Effector memory CD8-positive, alpha-beta T cell (primary cell): ENCODE measurements around the gene VAV3.

Experiments used
- ATAC-seq: fragments of 150-1000 bp; cut with Tn5 transposase; replicated peaks from 2 replicates; pipeline ENCODE4 v1.10.0; 2021; ENCODE audit warnings: mild to moderate bottlenecking, moderate library complexity
- DNase-seq, 3 experiments: peaks; one replicate each; pipeline ENCODE4 v3.0.0; 2021
- H3K27ac Mint-ChIP-seq, 2 donors: one replicate each; pipeline ENCODE4 v1.8.0; 2022; ENCODE audit warnings: mild to moderate bottlenecking in 2 of 2, mixed read lengths in 2 of 2, moderate library complexity in 2 of 2
- H3K27me3 Mint-ChIP-seq, 2 donors: one replicate each; pipeline ENCODE4 v1.8.0; 2022; ENCODE audit warnings: mixed read lengths in 2 of 2
- H3K36me3 Mint-ChIP-seq: one replicate; pipeline ENCODE4 v1.8.0; 2022; ENCODE audit warnings: mild to moderate bottlenecking, moderate library complexity, mixed read lengths; ENCODE audit not compliant: insufficient read depth
- H3K4me1 Mint-ChIP-seq, 2 donors: one replicate each; pipeline ENCODE4 v1.8.0; 2022; ENCODE audit warnings: low read depth in 2 of 2, mixed read lengths in 2 of 2
- H3K4me3 Mint-ChIP-seq, 2 donors: one replicate each; pipeline ENCODE4 v1.8.0; 2022; ENCODE audit warnings: mild to moderate bottlenecking in 2 of 2, mixed read lengths in 2 of 2, moderate library complexity in 2 of 2
- H3K9me3 Mint-ChIP-seq, 2 donors: one replicate each; pipeline ENCODE4 v1.8.0; 2022; ENCODE audit warnings: mixed read lengths in 2 of 2

The VAV3 gene

GRCh38 chr1:107963008-107963407 is 2.0 kb downstream of the VAV3 start:
- H3K27me3 Mint-ChIP-seq, result no peaks in the 10 kb centered on the region
- H3K9me3 Mint-ChIP-seq, result no peaks in the 10 kb centered on the region
- ATAC-seq, result no peak
- H3K4me3 Mint-ChIP-seq, result peak overlapping the region; percentile 97 to 98
- H3K4me1 Mint-ChIP-seq, result peaks cover 23 to 48% of the 10 kb centered on the region in 2 donors
- no peak for DNase-seq
- H3K27ac Mint-ChIP-seq, result peak overlapping the region; percentile 97 to 98
- H3K36me3 Mint-ChIP-seq, result peaks cover 25% of the 10 kb centered on the region

GRCh38 chr1:107954719-107955415 is 10.1 kb downstream of the VAV3 start:
- peak; percentile 73 for ATAC-seq
- H3K36me3 Mint-ChIP-seq, result no peaks in the 10 kb centered on the region
- peaks cover 28 to 51% of the 10 kb centered on the region in 2 donors for H3K4me1 Mint-ChIP-seq
- peak overlapping the region in 1 of 2 donors; percentile 48 for H3K4me3 Mint-ChIP-seq
- H3K27ac Mint-ChIP-seq, result no peak overlapping the region
- no peak for DNase-seq
- no peaks in the 10 kb centered on the region for H3K9me3 Mint-ChIP-seq
- H3K27me3 Mint-ChIP-seq, result no peaks in the 10 kb centered on the region

DNA sequence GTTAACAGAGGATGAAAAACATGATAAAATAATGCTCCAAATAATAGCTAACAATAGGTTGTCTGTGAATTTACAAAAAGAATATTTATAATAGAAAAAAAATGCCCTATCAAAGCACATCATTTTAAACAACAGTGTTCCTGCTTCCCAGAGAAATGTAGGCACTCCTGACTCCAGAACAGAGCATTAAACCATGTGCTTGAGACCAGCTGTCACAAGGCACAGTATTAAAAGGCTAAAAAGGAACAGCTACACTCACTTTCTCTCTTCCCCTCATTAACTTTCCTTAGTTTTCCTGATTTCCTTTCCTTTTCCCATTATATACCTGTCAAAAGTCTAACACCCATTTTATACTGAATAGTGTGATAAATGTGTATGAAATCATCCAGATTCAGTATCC is 10.9 kb downstream of the VAV3 start:
- no peak for DNase-seq
- H3K4me1 Mint-ChIP-seq, result peaks cover 25 to 43% of the 10 kb centered on the region in 2 donors
- H3K4me3 Mint-ChIP-seq, result peak overlapping the region; percentile 28 to 48
- no peak overlapping the region for H3K27ac Mint-ChIP-seq
- ATAC-seq, result no peak
- no peaks in the 10 kb centered on the region for H3K36me3 Mint-ChIP-seq
- no peaks in the 10 kb centered on the region for H3K9me3 Mint-ChIP-seq
- H3K27me3 Mint-ChIP-seq, result no peaks in the 10 kb centered on the region

- H3K9me3 Mint-ChIP-seq, result no peaks in the 10 kb centered on the region
- H3K4me1 Mint-ChIP-seq, result peaks cover 25 to 43% of the 10 kb centered on the region in 2 donors
- ATAC-seq (no peak), DNase-seq (no peak)
- H3K27me3 Mint-ChIP-seq, result no peaks in the 10 kb centered on the region
- H3K27ac Mint-ChIP-seq, result no peak overlapping the region
- H3K36me3 Mint-ChIP-seq, result no peaks in the 10 kb centered on the region
- H3K4me3 Mint-ChIP-seq, result peak overlapping the region in 1 of 2 donors; percentile 8
These were observed 11.4 kb downstream of the VAV3 start for GRCh38 chr1:107953556-107953955.

GRCh38 chr1:107952989-107953388 is 12.0 kb downstream of the VAV3 start:
- no peak overlapping the region for H3K27ac Mint-ChIP-seq
- no peaks in the 10 kb centered on the region for H3K9me3 Mint-ChIP-seq
- H3K4me1 Mint-ChIP-seq, result peaks cover 25 to 43% of the 10 kb centered on the region in 2 donors
- no peaks in the 10 kb centered on the region for H3K36me3 Mint-ChIP-seq
- no peak for DNase-seq
- ATAC-seq, result no peak
- H3K27me3 Mint-ChIP-seq, result no peaks in the 10 kb centered on the region
- no peak overlapping the region for H3K4me3 Mint-ChIP-seq

DNA sequence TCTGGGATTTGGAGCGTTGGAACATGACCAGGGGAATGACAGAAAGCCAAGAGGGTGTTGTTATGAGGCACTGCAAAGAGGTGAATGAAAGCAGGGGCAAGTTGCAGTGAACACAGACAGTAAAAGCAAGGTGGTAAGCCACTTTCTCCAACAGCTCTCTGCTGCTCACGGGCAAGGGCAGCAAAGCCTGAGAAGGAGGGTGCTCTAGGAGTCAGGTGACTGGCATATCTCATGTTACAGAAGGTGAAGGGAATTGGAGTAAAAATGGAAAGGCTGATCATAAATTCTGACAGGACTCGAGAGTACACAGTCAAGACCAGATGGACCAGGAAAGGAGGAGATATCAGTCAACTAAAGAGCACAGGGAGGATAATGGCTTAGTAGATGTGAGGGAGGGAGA is 14.5 kb downstream of the VAV3 start:
- ATAC-seq (peak; percentile 56), DNase-seq (no peak)
- Mint-ChIP-seq H3K4me3 (peak overlapping the region; percentile 24 to 38), H3K27me3 (no peaks in the 10 kb centered on the region), H3K36me3 (no peaks in the 10 kb centered on the region), H3K4me1 (peaks cover 25 to 60% of the 10 kb centered on the region in 2 donors), H3K27ac (peak overlapping the region; percentile 11 to 80), H3K9me3 (no peaks in the 10 kb centered on the region)

DNA sequence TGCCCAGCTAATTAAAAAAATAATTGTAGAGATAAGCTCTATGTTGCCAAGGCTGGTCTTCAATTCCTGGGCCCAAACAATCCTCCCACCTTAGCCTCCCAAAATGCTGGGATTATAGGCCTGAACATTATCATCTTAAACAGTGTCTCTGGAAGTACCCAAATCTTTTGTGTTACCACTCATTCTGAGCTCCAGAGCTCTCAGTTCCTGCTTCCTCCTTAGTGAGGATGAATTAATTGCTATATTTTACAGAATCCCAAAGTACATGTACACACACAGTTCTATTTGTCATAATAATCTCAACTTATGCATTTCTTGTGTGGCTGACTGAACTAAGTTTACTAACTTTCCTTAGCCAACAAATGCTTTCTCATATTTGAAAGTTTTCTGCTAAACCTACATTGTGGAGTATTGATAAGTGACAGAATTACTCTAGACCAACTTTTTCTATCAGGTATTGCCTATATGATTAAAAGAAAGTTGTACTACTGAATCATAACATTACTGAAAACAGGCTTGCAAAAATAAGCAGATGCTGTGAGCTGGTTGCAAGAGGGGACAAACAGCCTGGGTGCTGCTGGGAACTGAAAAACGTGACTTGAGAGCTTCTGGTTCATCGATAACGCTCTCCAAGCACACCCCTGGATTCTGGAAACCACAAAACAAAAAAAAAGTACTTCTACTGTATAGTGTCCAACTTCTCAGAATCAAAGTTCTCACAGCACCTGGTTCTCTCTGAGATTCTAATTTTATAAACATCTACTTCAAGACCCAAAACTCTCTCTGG is 15.3 kb downstream of the VAV3 start:
- peak overlapping the region in 1 of 2 donors; percentile 38 for H3K4me3 Mint-ChIP-seq
- peaks cover 25 to 58% of the 10 kb centered on the region in 2 donors for H3K4me1 Mint-ChIP-seq

GRCh38 chr1:107946794-107947193 is 18.2 kb downstream of the VAV3 start:
- H3K27ac Mint-ChIP-seq, result no peak overlapping the region
- H3K4me1 Mint-ChIP-seq, result peaks cover 29 to 57% of the 10 kb centered on the region in 2 donors
- H3K36me3 Mint-ChIP-seq, result peaks cover 4% of the 10 kb centered on the region
- H3K27me3 Mint-ChIP-seq, result no peaks in the 10 kb centered on the region
- no peaks in the 10 kb centered on the region for H3K9me3 Mint-ChIP-seq
- DNase-seq (no peak), ATAC-seq (no peak)
- no peak overlapping the region for H3K4me3 Mint-ChIP-seq

More for the DNA sequence above, 15.3 kb downstream of the VAV3 start:
- Mint-ChIP-seq H3K36me3 (no peaks in the 10 kb centered on the region), H3K27me3 (no peaks in the 10 kb centered on the region), H3K9me3 (no peaks in the 10 kb centered on the region), H3K27ac (peak overlapping the region; percentile 11 to 80)
- ATAC-seq, result peak; percentile 11
- DNase-seq, result no peak

GRCh38 chr1:107943694-107944093 is 21.3 kb downstream of the VAV3 start:
- ATAC-seq (peak; percentile 80), DNase-seq (peak in 1 of 3 experiments; percentile 34)
- Mint-ChIP-seq H3K4me1 (peaks cover 20 to 66% of the 10 kb centered on the region in 2 donors), H3K27me3 (no peaks in the 10 kb centered on the region), H3K9me3 (no peaks in the 10 kb centered on the region), H3K4me3 (peak overlapping the region; percentile 49 to 68), H3K36me3 (peaks cover 4% of the 10 kb centered on the region), H3K27ac (peak overlapping the region; percentile 70 to 98)

- Mint-ChIP-seq H3K4me1 (peaks cover 25 to 66% of the 10 kb centered on the region in 2 donors), H3K27ac (peak overlapping the region; percentile 70 to 98), H3K36me3 (peaks cover 4% of the 10 kb centered on the region), H3K27me3 (no peaks in the 10 kb centered on the region), H3K9me3 (no peaks in the 10 kb centered on the region), H3K4me3 (peak overlapping the region in 1 of 2 donors; percentile 43)
- ATAC-seq (no peak), DNase-seq (no peak)
These were observed 22.2 kb downstream of the VAV3 start for GRCh38 chr1:107942814-107943213.

- DNase-seq (no peak), ATAC-seq (no peak)
- H3K36me3 Mint-ChIP-seq, result peaks cover 10% of the 10 kb centered on the region
- H3K9me3 Mint-ChIP-seq, result no peaks in the 10 kb centered on the region
- H3K27ac Mint-ChIP-seq, result peak overlapping the region; percentile 70 to 98
- no peaks in the 10 kb centered on the region for H3K27me3 Mint-ChIP-seq
- H3K4me1 Mint-ChIP-seq, result peaks cover 34 to 66% of the 10 kb centered on the region in 2 donors
- H3K4me3 Mint-ChIP-seq, result peak overlapping the region in 1 of 2 donors; percentile 32
These were observed 23.4 kb downstream of the VAV3 start for GRCh38 chr1:107941531-107941930.

DNA sequence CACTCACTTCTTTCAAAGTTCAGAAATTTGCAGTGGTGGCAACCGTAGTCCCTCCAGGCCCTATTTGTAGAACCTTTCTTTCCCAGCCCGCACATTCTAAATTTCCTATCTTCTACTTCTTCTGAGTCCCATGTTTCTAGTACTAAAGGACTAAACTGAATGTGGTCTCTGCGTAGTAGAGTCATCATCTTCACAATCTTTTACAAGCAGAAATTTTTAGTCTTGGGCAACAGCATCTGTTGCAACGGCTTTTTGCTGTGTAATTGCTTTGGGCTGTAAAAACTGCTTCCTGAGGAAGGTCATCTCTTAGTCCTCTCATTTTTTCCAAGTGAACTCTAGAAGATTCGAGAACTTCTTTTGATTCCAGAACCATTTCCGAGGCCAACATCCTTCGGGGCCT is 23.9 kb downstream of the VAV3 start:
- no peak overlapping the region for H3K4me3 Mint-ChIP-seq
- H3K9me3 Mint-ChIP-seq, result no peaks in the 10 kb centered on the region
- DNase-seq (no peak), ATAC-seq (no peak)
- H3K27ac Mint-ChIP-seq, result peak overlapping the region; percentile 70 to 98
- peaks cover 37 to 64% of the 10 kb centered on the region in 2 donors for H3K4me1 Mint-ChIP-seq
- peaks cover 10% of the 10 kb centered on the region for H3K36me3 Mint-ChIP-seq
- no peaks in the 10 kb centered on the region for H3K27me3 Mint-ChIP-seq

DNA sequence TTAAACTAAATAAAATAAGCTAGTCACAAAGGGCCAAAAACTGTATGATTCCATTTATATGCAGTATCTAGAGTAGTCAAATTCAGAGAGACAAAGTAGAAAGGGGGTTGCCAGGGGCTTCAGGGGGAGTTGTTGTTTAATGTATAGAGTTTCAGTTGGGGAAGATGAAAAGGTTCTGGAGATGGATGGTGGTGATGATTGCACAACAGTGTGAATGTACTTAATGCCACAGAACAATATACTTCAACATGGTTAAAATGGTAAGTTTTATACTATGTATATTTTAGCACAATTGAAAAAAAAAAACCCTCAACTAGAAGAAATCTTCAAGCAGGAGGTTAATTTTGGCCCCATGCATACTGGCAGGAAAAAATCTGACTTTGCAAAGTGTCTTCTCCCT is 24.3 kb downstream of the VAV3 start:
- no peak for ATAC-seq
- Mint-ChIP-seq H3K4me3 (no peak overlapping the region), H3K27me3 (no peaks in the 10 kb centered on the region)

More for the DNA sequence above, 24.3 kb downstream of the VAV3 start:
- no peaks in the 10 kb centered on the region for H3K9me3 Mint-ChIP-seq
- no peak for DNase-seq
- H3K27ac Mint-ChIP-seq, result peak overlapping the region in 1 of 2 donors; percentile 98
- H3K4me1 Mint-ChIP-seq, result peaks cover 39 to 63% of the 10 kb centered on the region in 2 donors
- H3K36me3 Mint-ChIP-seq, result peaks cover 10% of the 10 kb centered on the region
